Testis (tissue), 3 donors: Measurements from ENCODE around the gene DNAH6. TPM values are rescaled to one million over a fixed set of nuclear protein-coding genes. Genes with fewer than 3 reads are reported as not detected.

ENCODE experiments used
- DNase-seq: peaks from one replicate; pipeline ENCODE4 v3.0.0-alpha.2; 2019
- H3K27ac ChIP-seq, 2 donors: fragments of 200-600 bp; sonication (generic); one replicate each; pipeline ENCODE4 v1.5.1; 2019
- H3K27me3 ChIP-seq: fragments of 200-600 bp; sonication (generic); one replicate; pipeline ENCODE4 v1.5.1; 2019
- H3K36me3 ChIP-seq: fragments of 200-600 bp; sonication (generic); one replicate; pipeline ENCODE4 v1.5.1; 2017; ENCODE audit warnings: low read depth; ENCODE audit errors: missing control alignments
- H3K4me1 ChIP-seq: fragments of 200-600 bp; sonication (generic); one replicate; pipeline ENCODE4 v1.5.1; 2019
- H3K4me3 ChIP-seq, 2 donors: fragments of 200-600 bp; sonication (generic); one replicate each; pipeline ENCODE4 v1.5.1; 2017 to 2019
- H3K9me3 ChIP-seq: fragments of 200-600 bp; sonication (generic); one replicate; pipeline ENCODE4 v1.5.1; 2017
- POLR2A ChIP-seq: fragments of 450-650 bp; IDR thresholded peaks from one replicate; pipeline ENCODE4 v1.6.1; 2017; ENCODE audit warnings: antibody characterized with exemption, mild to moderate bottlenecking, moderate library complexity
- WGBS, 2 donors: methylation state at CpG; one replicate each; pipeline ENCODE4 v1.1.5; 2018; 5-methylcytosine and 5-hydroxymethylcytosine counted together
- intact Hi-C: fragments of 100-400 bp; cut with DNase I; formaldehyde crosslinking; loops from one replicate; pipeline ENCODE4 v1.15.1; 2023; ENCODE audit warnings: low total_unique reads
- polyA plus RNA-seq: library from polyadenylated mRNA; stranded (reverse); fragments of 350-450 nt; fragmentation: Illumina TruSeq; extraction: RNeasy Lipid Tissue Mini Kit (QIAGEN cat#74804); gene quantifications from one replicate; pipeline ENCODE4 v1.2.3, GENCODE V29; 2014; ENCODE audit warnings: low read depth, low replicate concordance; ENCODE audit not compliant: insufficient read depth
- total RNA-seq, 2 donors: library from RNA; depleted of rRNA; stranded (reverse); fragments of >200 nt; gene quantifications; one replicate each; pipeline ENCODE4 v1.2.3, GENCODE V29; 2016
- TF ChIP-seq, protein P1 (sequence below), 3 experiments: fragments of 450-650 bp in 2 of 3; fragments of 200-600 bp in 1 of 3; sonication (generic) in 1 of 3; IDR thresholded peaks; one replicate each; pipeline ENCODE4 v1.5.1; 2016 to 2019; ENCODE audit warnings: antibody characterized with exemption in 3 of 3, mild to moderate bottlenecking in 2 of 3, moderate library complexity in 1 of 3

Gene DNAH6
- total and polyA plus RNA-seq, 3 donors from 2014 or later, result 7.1 to 18.4 (median 11.8) TPM

GRCh38 chr2:84486441-84487115, 29.7 kb upstream of the DNAH6 start:
- DNase-seq, result no peak
- H3K4me3 ChIP-seq, result no peak overlapping the region
- no peaks in the 10 kb centered on the region for H3K4me1 ChIP-seq
- no peaks in the 10 kb centered on the region for H3K36me3 ChIP-seq
- TF ChIP-seq, protein P1, sequence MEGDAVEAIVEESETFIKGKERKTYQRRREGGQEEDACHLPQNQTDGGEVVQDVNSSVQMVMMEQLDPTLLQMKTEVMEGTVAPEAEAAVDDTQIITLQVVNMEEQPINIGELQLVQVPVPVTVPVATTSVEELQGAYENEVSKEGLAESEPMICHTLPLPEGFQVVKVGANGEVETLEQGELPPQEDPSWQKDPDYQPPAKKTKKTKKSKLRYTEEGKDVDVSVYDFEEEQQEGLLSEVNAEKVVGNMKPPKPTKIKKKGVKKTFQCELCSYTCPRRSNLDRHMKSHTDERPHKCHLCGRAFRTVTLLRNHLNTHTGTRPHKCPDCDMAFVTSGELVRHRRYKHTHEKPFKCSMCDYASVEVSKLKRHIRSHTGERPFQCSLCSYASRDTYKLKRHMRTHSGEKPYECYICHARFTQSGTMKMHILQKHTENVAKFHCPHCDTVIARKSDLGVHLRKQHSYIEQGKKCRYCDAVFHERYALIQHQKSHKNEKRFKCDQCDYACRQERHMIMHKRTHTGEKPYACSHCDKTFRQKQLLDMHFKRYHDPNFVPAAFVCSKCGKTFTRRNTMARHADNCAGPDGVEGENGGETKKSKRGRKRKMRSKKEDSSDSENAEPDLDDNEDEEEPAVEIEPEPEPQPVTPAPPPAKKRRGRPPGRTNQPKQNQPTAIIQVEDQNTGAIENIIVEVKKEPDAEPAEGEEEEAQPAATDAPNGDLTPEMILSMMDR (IDR thresholded peaks at IDR 0.05), result no peak
- TF ChIP-seq POLR2A, result no peak
- no peaks in the 10 kb centered on the region for H3K27me3 ChIP-seq
- no peaks in the 10 kb centered on the region for H3K9me3 ChIP-seq
- no peak overlapping the region for H3K27ac ChIP-seq
- WGBS, 2 donors, result 88 to 89% methylated on average over 2 of the region's 2 CpGs
- intact Hi-C loops, result no loop called here

- Histone ChIP-seq H3K4me3 (no peak overlapping the region), H3K4me1 (no peaks in the 10 kb centered on the region), H3K9me3 (no peaks in the 10 kb centered on the region), H3K27me3 (no peaks in the 10 kb centered on the region), H3K36me3 (no peaks in the 10 kb centered on the region), H3K27ac (no peak overlapping the region)
- 67 to 79% methylated on average over 3 of the region's 3 CpGs for WGBS, 2 donors
- intact Hi-C loops, result no loop called here
- TF ChIP-seq, protein P1 (IDR thresholded peaks at IDR 0.05), result no peak
- TF ChIP-seq POLR2A, result no peak
- DNase-seq, result no peak
These were observed 28.9 kb upstream of the DNAH6 start for GRCh38 chr2:84487298-84487996.

DNA sequence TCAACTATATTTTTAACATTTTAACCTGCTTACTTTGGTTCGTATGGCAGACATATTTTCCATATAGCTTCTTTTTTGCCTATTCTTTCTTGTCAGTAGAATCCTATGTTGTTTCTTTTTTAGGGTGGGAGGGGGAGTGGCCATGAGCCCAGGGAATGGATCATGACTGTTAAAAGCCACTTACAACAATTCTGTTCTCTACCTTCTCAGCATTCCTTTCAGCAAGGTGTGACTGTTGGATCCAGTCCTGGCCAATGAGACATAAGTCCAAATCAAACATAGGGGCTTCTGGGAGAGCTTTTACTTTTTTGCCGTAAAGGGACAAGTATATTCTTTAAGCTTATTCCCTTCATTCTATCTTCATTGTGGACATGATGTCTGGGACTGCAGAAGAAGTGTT, 25.0 kb upstream of the DNAH6 start:
- no peak overlapping the region for H3K27ac ChIP-seq

DNA sequence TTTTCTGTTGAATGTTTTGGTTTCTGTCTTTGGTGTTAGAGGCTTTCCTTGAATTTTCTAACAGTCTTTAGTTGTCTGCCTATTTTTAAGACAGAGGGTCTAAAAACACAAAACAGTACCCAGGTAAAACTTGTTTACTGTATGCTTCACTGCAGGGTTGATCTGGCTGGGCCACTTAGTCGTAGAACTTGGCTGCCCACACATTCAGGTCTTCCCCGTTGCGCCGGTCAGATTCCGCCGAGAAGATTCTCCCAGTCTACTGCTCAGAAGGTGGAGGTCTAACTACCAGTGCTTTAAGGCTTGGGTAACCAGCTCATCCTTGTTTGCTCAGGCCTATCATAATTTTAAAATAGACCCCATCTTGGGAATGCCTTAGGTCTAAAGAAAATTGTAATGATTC, 24.6 kb upstream of the DNAH6 start:
- no peaks in the 10 kb centered on the region for H3K9me3 ChIP-seq
- H3K27me3 ChIP-seq, result no peaks in the 10 kb centered on the region
- TF ChIP-seq, protein P1 (IDR thresholded peaks at IDR 0.05), result no peak
- no peak for TF ChIP-seq POLR2A
- DNase-seq, result no peak
- no peaks in the 10 kb centered on the region for H3K4me1 ChIP-seq
- no peak overlapping the region for H3K4me3 ChIP-seq
- WGBS, 2 donors, result 93 to 97% methylated on average over 6 of the region's 6 CpGs
- no peaks in the 10 kb centered on the region for H3K36me3 ChIP-seq
- intact Hi-C loops, result no loop called here
- H3K27ac ChIP-seq, result no peak overlapping the region

More for the DNA sequence above, 25.0 kb upstream of the DNAH6 start:
- no peaks in the 10 kb centered on the region for H3K4me1 ChIP-seq
- intact Hi-C loops, result no loop called here
- DNase-seq, result no peak
- 64 to 68% methylated on average over 2 of the region's 2 CpGs for WGBS, 2 donors
- H3K36me3 ChIP-seq, result no peaks in the 10 kb centered on the region
- H3K9me3 ChIP-seq, result no peaks in the 10 kb centered on the region
- H3K27me3 ChIP-seq, result no peaks in the 10 kb centered on the region
- no peak overlapping the region for H3K4me3 ChIP-seq
- TF ChIP-seq, protein P1 (IDR thresholded peaks at IDR 0.05), result no peak
- no peak for TF ChIP-seq POLR2A

DNA sequence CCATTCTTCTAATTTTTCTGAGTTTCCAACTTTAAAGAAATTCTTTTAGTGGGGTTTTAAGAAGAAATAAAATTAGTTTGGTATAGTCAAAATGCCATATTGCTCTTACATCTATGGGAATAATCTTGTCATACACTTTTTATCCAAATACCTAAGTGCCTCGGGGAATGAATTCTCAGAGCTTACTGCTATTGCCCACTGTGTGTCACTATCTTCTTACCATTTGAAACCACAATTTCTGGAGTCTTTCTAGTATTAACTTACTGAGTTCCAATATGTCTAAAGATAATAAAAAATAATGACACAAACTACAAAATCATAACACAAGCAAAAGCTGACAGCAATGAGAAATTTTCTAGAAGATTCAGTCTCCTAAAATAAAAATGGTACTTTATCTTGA, 23.7 kb upstream of the DNAH6 start:
- H3K27ac ChIP-seq, result no peak overlapping the region
- no peak overlapping the region for H3K4me3 ChIP-seq
- no peaks in the 10 kb centered on the region for H3K9me3 ChIP-seq
- TF ChIP-seq POLR2A, result no peak
- TF ChIP-seq, protein P1 (IDR thresholded peaks at IDR 0.05), result no peak
- H3K36me3 ChIP-seq, result no peaks in the 10 kb centered on the region
- no peak for DNase-seq
- no peaks in the 10 kb centered on the region for H3K4me1 ChIP-seq
- H3K27me3 ChIP-seq, result no peaks in the 10 kb centered on the region
- intact Hi-C loops, result no loop called here
- WGBS, 2 donors, result 70 to 79% methylated on average over 1 of the region's 1 CpG
